Measurements from ENCODE around the gene ATP5F1C. TPM values are rescaled to one million over a fixed set of nuclear protein-coding genes. Genes with fewer than 3 reads are reported as not detected.
"Not testable (repeated sequence)": the region's sequence is repeated elsewhere in the genome, so short reads cannot be mapped to it uniquely, and the experiment has no call there.

Gene ATP5F1C
- total RNA-seq, 1 experiment from 2014 or later, result 284 TPM

DNA sequence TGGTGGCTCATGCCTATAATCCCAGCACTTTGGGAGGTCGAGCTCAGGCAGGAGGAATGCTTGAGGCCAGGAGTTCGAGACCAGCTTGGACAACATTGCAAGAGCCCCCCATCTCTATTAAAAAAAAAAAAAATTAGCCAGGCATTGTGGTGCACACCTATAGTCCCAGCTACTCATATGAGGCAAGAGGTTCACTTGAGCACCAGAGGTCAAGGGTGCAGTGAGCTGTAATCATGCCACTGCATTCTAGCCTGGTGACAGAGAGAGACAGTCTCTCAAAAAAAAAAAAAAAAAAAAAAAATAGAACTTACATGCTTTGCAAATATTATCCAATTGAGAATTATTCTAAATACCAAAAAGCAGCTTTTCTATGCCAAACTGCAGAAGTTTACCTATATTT lies 11.2 kb upstream of the ATP5F1C start:
- ChIA-PET POLR2A (ENCODE audit: unreplicated experiment) (no interaction called here), CTCF (no interaction called here)

DNA sequence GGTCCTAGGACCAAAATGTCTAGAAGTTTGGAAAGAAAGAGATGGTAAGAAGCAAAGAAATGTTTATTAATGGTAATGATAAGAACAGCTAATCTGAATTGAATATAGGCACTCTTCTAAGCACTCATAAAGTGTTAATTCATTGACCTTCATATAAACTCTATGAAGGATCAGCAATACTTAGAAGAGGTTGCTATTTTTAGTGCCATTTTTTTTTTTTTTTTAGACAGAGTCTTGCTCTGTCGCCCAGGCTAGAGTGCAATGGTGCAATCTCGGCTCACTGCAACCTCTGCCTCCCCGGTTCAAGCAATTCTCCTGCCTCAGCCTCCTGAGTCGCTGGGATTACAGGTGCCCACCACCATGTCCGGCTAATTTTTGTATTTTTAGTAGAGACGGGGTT lies 5.8 kb upstream of the ATP5F1C start:
- DNase-seq; H3K4me2 ChIP-seq; CTCF ChIA-PET; intact Hi-C loops (cut with micrococcal nuclease; ENCODE audit: unreplicated experiment); POLR2A ChIA-PET (ENCODE audit: unreplicated experiment); H3K4me3 ChIP-seq; BruUV-seq (replicated peaks); H3K27me3 ChIP-seq (ENCODE audit: insufficient read depth, low read depth); H3K4me1 ChIP-seq (replicated peaks; ENCODE audit: insufficient read depth); H3K36me3 ChIP-seq (ENCODE audit: low read depth); H3K9me3 ChIP-seq (ENCODE audit: insufficient read depth, low read depth); H3K9me2 ChIP-seq (ENCODE audit: insufficient read depth); H2AFZ ChIP-seq; H3F3A ChIP-seq (ENCODE audit: insufficient read depth, low read depth); H4K20me1 ChIP-seq (ENCODE audit: insufficient read depth); H3K27ac ChIP-seq: not testable (repeated sequence)
- peaks cover 36% of the 10 kb centered on the region for H3K79me2 ChIP-seq (ENCODE audit: low read depth)

More for the DNA sequence above, 11.2 kb upstream of the ATP5F1C start:
- Histone ChIP-seq H3K4me2 (no peak overlapping the region), H3K4me1 (replicated peaks; ENCODE audit: insufficient read depth) (no peaks in the 10 kb centered on the region), H3K79me2 (ENCODE audit: low read depth) (no peaks in the 10 kb centered on the region), H3K27ac (no peak overlapping the region), H2AFZ (no peak overlapping the region), H4K20me1 (ENCODE audit: insufficient read depth) (no peaks in the 10 kb centered on the region), H3K9me2 (ENCODE audit: insufficient read depth) (no peaks in the 10 kb centered on the region), H3F3A (ENCODE audit: insufficient read depth, low read depth) (no peaks in the 10 kb centered on the region), H3K4me3 (no peak overlapping the region), H3K9me3 (ENCODE audit: insufficient read depth, low read depth) (no peaks in the 10 kb centered on the region), H3K27me3 (ENCODE audit: insufficient read depth, low read depth) (no peaks in the 10 kb centered on the region), H3K36me3 (ENCODE audit: low read depth) (peaks cover 5% of the 10 kb centered on the region; the same call in 1 of the 2 replicates)
- no peak for DNase-seq
- TF ChIP-seq EZH2 (IDR thresholded peaks at IDR 0.05; ENCODE audit: low read depth), result no peak
- TF ChIP-seq, protein P1, sequence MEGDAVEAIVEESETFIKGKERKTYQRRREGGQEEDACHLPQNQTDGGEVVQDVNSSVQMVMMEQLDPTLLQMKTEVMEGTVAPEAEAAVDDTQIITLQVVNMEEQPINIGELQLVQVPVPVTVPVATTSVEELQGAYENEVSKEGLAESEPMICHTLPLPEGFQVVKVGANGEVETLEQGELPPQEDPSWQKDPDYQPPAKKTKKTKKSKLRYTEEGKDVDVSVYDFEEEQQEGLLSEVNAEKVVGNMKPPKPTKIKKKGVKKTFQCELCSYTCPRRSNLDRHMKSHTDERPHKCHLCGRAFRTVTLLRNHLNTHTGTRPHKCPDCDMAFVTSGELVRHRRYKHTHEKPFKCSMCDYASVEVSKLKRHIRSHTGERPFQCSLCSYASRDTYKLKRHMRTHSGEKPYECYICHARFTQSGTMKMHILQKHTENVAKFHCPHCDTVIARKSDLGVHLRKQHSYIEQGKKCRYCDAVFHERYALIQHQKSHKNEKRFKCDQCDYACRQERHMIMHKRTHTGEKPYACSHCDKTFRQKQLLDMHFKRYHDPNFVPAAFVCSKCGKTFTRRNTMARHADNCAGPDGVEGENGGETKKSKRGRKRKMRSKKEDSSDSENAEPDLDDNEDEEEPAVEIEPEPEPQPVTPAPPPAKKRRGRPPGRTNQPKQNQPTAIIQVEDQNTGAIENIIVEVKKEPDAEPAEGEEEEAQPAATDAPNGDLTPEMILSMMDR (conservative IDR thresholded peaks at IDR 0.05), result no peak
- no TSS peak for BruUV-seq (replicated peaks)
- intact Hi-C loops (cut with micrococcal nuclease; ENCODE audit: unreplicated experiment), result no loop called here

DNA sequence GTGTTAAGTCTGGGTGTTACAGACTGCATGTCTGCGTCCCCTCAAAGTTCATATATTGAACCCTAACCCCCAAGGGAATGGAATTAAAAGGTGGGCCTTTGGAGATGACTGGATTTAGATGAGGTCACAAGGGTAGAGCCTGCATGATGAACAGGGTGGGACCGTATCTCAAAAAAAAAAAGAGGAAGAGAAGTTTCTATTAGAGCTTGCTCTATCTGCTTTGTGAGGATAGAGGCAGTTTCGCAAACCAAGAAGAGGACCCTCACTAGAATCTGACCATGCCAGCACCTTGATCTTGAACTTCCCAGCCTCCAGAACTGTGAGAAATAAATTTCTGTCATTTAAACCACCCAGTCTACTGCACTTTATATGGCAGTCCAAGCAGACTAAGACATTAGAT lies 1.5 kb upstream of the ATP5F1C start:
- H3K4me2 ChIP-seq, result peak overlapping the region; percentile 79
- peaks cover 77% of the 10 kb centered on the region for H3K79me2 ChIP-seq (ENCODE audit: low read depth)
- POLR2A ChIA-PET (ENCODE audit: unreplicated experiment), result no interaction called here
- intact Hi-C loops (cut with micrococcal nuclease; ENCODE audit: unreplicated experiment), result no loop called here
- H3K27me3 ChIP-seq (ENCODE audit: insufficient read depth, low read depth), result no peaks in the 10 kb centered on the region
- BruUV-seq (replicated peaks), result no TSS peak
- no peaks in the 10 kb centered on the region for H3K9me2 ChIP-seq (ENCODE audit: insufficient read depth)
- CTCF ChIA-PET, result no interaction called here
- 0 out of 2 replicates have a peak, but pooled peaks cover under 1% of the 10 kb centered on the region for H3K36me3 ChIP-seq (ENCODE audit: low read depth)
- H3K4me1 ChIP-seq (replicated peaks; ENCODE audit: insufficient read depth), result peaks cover 10% of the 10 kb centered on the region
- no peak for DNase-seq
- H3K27ac ChIP-seq, result no peak overlapping the region
- TF ChIP-seq, protein P1 (conservative IDR thresholded peaks at IDR 0.05), result no peak
- no peak for TF ChIP-seq EZH2 (IDR thresholded peaks at IDR 0.05; ENCODE audit: low read depth)
- no peaks in the 10 kb centered on the region for H3F3A ChIP-seq (ENCODE audit: insufficient read depth, low read depth)
- peaks cover 9% of the 10 kb centered on the region for H4K20me1 ChIP-seq (ENCODE audit: insufficient read depth)
- H3K9me3 ChIP-seq (ENCODE audit: insufficient read depth, low read depth), result no peaks in the 10 kb centered on the region
- no peak overlapping the region for H2AFZ ChIP-seq
- H3K4me3 ChIP-seq, result peak overlapping the region; percentile 80; the same call in 1 of the 2 replicates
